GM18517 (cell line): Measurements from ENCODE around the gene PLAAT2.

Experiments
- ATAC-seq: cut with Tn5 transposase; IDR thresholded peaks from one replicate; pipeline ENCODE4 v1.9.1; 2021; ENCODE audit warnings: mild to moderate bottlenecking, moderate library complexity; ENCODE audit not compliant: unreplicated experiment

The PLAAT2 gene

GRCh38 chr11:63523151-63523550 is 40.0 kb downstream of the PLAAT2 start:
- ATAC-seq: no peak

DNA sequence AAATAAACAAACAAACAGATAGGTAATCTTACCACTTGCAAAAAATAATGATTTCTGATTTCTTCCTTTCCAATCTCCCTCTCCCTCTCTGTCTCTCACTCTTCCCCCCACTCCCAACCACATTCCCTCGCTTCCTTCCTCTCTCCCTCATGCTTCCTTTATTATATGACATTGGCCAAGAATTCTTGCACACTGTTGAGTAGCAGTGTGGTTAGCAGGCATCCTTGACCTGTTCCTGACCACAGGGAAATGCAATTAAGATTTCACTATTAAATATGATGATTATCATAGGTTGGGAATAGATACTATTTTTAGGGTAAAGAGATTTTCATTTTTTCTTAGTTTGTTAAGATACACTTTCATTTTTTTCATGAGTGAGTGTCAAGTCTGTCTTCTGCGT is 41.3 kb downstream of the PLAAT2 start:
- ATAC-seq: no peak

GRCh38 chr11:63520606-63521170 is 42.5 kb downstream of the PLAAT2 start:
- no peak for ATAC-seq

DNA sequence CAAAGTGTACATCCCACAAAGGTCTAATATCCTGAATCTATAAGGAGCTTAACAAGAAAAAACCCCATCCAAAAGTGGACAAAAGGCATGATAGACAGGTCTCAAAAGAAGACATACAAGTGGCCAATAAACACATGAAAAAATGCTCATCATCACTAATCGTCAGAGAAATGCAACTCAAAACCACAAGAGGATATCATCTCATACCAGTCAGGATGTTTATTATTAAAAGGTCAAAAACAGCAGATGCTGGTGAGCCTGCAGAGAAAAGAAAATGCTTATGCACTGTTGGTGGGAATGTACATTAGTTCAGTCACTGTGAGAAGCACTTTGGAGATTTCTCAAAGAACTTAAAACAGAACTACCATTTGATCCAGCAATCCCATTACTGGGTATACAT is 44.6 kb downstream of the PLAAT2 start:
- ATAC-seq: no peak

- ATAC-seq: no peak
Measured at GRCh38 chr11:63517156-63517555, 46.0 kb downstream of the PLAAT2 start.

GRCh38 chr11:63516109-63516508 is 47.1 kb downstream of the PLAAT2 start:
- ATAC-seq: no peak

GRCh38 chr11:63512816-63513215 is 50.4 kb downstream of the PLAAT2 start:
- ATAC-seq: no peak

- no peak for ATAC-seq
Measured at GRCh38 chr11:63511048-63511748, 52.0 kb downstream of the PLAAT2 start.

GRCh38 chr11:63510360-63511047 is 52.7 kb downstream of the PLAAT2 start:
- no peak for ATAC-seq

DNA sequence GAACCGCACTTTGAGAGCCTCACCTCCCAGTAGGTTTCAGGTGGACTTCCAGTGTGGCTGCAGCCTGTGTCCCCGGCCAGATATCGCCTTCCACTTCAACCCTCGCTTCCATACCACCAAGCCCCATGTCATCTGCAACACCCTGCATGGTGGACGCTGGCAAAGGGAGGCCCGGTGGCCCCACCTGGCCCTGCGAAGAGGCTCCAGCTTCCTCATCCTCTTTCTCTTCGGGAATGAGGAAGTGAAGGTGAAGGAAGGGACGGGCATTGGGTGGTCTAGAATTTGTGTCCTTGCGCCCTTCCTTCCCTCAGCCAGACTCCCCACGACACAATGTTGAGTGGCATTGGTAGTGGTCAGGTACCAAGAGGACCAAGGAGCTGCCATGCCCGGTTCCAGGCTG is 54.4 kb downstream of the PLAAT2 start:
- no peak for ATAC-seq

GRCh38 chr11:63508009-63508408 is 55.2 kb downstream of the PLAAT2 start:
- ATAC-seq: no peak

DNA sequence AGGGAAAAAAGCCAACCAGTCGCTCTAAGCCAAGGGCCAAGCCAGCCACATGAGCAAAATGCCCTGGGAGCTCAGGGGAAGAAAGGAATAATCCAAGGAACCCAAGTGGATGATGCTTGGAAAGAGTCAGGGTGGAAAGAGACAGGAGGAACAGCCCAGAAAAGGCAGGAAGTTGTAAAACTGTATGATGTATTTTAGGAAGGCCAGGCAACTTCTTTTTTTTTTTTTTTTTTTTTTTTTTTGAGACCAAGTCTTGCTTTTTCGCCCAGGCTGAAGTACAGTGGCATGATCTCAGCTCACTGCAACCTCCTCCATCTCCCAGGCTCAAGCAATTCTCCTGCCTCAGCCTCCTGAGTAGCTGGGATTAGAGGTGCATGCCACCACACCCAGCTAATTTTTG is 55.7 kb downstream of the PLAAT2 start:
- no peak for ATAC-seq

GRCh38 chr11:63506876-63507275 is 56.3 kb downstream of the PLAAT2 start:
- no peak for ATAC-seq

- ATAC-seq: no peak
Measured at GRCh38 chr11:63505857-63506528, 57.2 kb downstream of the PLAAT2 start, which contains the start of gene LGALS12. Gene LGALS12 (plus strand): TSS chr11:63506084. CDS start chr11:63506459, 375 bp downstream.

GRCh38 chr11:63504933-63505586 is 58.1 kb downstream of the PLAAT2 start:
- no peak for ATAC-seq

DNA sequence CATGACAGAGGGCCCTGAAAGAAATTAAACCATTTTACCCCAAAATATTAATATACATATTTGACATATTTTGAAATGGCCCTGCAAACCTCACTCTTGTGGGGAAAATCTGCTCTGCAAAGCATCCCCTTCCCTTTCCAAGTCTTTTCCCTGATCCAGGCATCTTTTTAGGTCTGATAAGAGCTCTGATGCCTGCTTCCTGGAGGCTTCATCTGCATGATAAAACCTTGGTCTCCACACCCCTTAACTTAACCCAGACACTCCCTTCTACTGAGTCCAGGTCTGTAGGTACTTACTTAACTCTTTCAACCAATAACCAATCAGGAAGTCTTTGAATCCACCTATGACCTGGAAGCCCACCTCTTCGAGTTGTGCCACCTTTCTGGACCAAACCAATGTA is 59.1 kb downstream of the PLAAT2 start:
- ATAC-seq: no peak

DNA sequence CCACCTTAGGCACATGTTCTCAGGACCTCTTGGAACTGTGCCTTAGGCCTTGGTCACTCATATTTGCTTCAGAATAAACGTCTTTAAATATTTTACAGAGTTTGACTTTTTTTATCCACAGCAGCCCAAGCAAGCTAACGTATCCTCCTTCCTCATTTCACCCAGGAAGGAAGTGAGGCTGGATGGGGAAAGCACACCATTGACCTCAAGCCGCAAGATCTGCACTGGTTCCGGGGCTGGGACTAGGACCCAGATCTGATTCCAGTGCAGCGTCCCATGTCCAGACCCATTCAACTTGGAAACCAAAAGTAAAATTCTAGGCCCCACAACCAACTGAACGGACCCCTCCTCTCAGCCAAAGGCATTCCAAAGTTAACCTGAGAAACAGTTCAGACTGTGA is 59.7 kb downstream of the PLAAT2 start:
- no peak for ATAC-seq
